Measurements from ENCODE around the gene RNF217. TPM values are rescaled to one million over a fixed set of nuclear protein-coding genes. Genes with fewer than 3 reads are reported as not detected.

RNF217 gene
- total and polyA plus RNA-seq, 2 of the 8 experiments (the other 6 are each of a cell fraction or from before 2014, with no cell fraction given) = 2.0 to 8.9 TPM

- H3K4me1 ChIP-seq (replicated peaks in 1 of 4; ENCODE audit: control insufficient read depth in 3 of 4, insufficient read depth in 4 of 4, low read length in 3 of 4) = no peaks in the 10 kb centered on the region
- no peak overlapping the region for H2BK15ac ChIP-seq (ENCODE audit: low read length)
- H3K18ac ChIP-seq (ENCODE audit: extremely low read depth, low read length) = no peak overlapping the region
- no peaks in the 10 kb centered on the region for H3K27me3 ChIP-seq (replicated peaks in 1 of 4; ENCODE audit: control insufficient read depth in 3 of 4, extremely low read depth in 1 of 4, insufficient read depth in 3 of 4, low read length in 3 of 4)
- H3K79me2 ChIP-seq (ENCODE audit: control insufficient read depth in 1 of 2, insufficient read depth in 2 of 2, low read length in 2 of 2) = no peaks in the 10 kb centered on the region
- H3K4me2 ChIP-seq (ENCODE audit: insufficient read depth in 1 of 2, low read depth in 2 of 2, low read length in 2 of 2) = no peak overlapping the region
- no peaks in the 10 kb centered on the region for H3K36me3 ChIP-seq (ENCODE audit: control insufficient read depth in 2 of 4, insufficient read depth in 4 of 4, low read length in 3 of 4)
- no peak overlapping the region for H2BK120ac ChIP-seq (replicated peaks; ENCODE audit: low read depth, low read length)
- no peak for DNase-seq (ENCODE audit: low read depth in 1 of 2, low spot score in 2 of 2)
- H2BK12ac ChIP-seq (ENCODE audit: low read depth, low read length) = no peak overlapping the region
- no peak overlapping the region for H4K91ac ChIP-seq (replicated peaks; ENCODE audit: insufficient read length, low read length)
- H2AK5ac ChIP-seq (ENCODE audit: low read depth, low read length) = no peak overlapping the region
- no peak overlapping the region for H4K5ac ChIP-seq (ENCODE audit: insufficient read length, low read depth, low read length)
- no peaks in the 10 kb centered on the region for H4K20me1 ChIP-seq (replicated peaks in 1 of 2; ENCODE audit: control insufficient read depth in 1 of 2, insufficient read depth in 2 of 2, low read length in 2 of 2)
- WGBS, 2 experiments (ENCODE audit: extremely low coverage in 1 of 2, insufficient coverage in 1 of 2, insufficient read length in 1 of 2, insufficient replicate concordance in 2 of 2, low coverage in 1 of 2, low lambda C conversion rate in 2 of 2, missing lambda C conversion rate in 1 of 2) = 93% methylated on average over 3 of the region's 3 CpGs; no CpG with 5 or more reads in 1 of the 2 experiments
- H3K14ac ChIP-seq (ENCODE audit: insufficient read length) = no peak overlapping the region
- no peak overlapping the region for H4K8ac ChIP-seq (ENCODE audit: extremely low read depth, insufficient read depth, low read length)
- no peak overlapping the region for H3K9ac ChIP-seq (replicated peaks in 1 of 4; ENCODE audit: extremely low read depth in 1 of 4, low read depth in 3 of 4, low read length in 3 of 4)
- H3K4me3 ChIP-seq (ENCODE audit: extremely low read depth in 1 of 4, insufficient read depth in 2 of 4, low read depth in 3 of 4, low read length in 4 of 4) = no peak overlapping the region
- POLR2A ChIA-PET (ENCODE audit: partially characterized antibody) = interaction anchor here (1.6 kb wide), 1 partner anchor 9 kb away, joined by 3 read pairs; no protein-coding TSS in a partner anchor
- H3K27ac ChIP-seq (ENCODE audit: low read depth, low read length) = no peak overlapping the region
- H3K23me2 ChIP-seq (ENCODE audit: low read depth, low read length) = no peaks in the 10 kb centered on the region
- H3K56ac ChIP-seq (replicated peaks; ENCODE audit: insufficient read length, low read depth, low read length) = no peak overlapping the region
- no peaks in the 10 kb centered on the region for H3K79me1 ChIP-seq (ENCODE audit: low read depth, low read length)
- no peak overlapping the region for H2BK5ac ChIP-seq (ENCODE audit: low read depth, low read length)
- no peak overlapping the region for H3K23ac ChIP-seq (ENCODE audit: insufficient read length)
- H2BK20ac ChIP-seq (ENCODE audit: low read length) = no peak overlapping the region
- no peak overlapping the region for H2AFZ ChIP-seq (ENCODE audit: low read length)
- CTCF ChIA-PET (ENCODE audit: partially characterized antibody) = interaction anchor here (0.8 to 1.4 kb wide), 2 partner anchors 21 to 46 kb away, joined by 3 to 4 read pairs; no protein-coding TSS in a partner anchor
- TF ChIP-seq CEBPB (IDR thresholded peaks at IDR 0.05; ENCODE audit: low read depth, low read length) (no peak), GTF2F1 (IDR thresholded peaks at IDR 0.05; ENCODE audit: borderline replicate concordance, low read depth, low read length) (no peak), KDM1A (IDR thresholded peaks at IDR 0.05; ENCODE audit: borderline replicate concordance, low read length) (no peak), RBBP5 (IDR thresholded peaks at IDR 0.05; ENCODE audit: borderline replicate concordance, low read depth, low read length) (no peak), TEAD4 (IDR thresholded peaks at IDR 0.05; ENCODE audit: low read depth, low read length) (no peak), POU5F1 (IDR thresholded peaks at IDR 0.05; ENCODE audit: low read depth, low read length) (no peak), CREB1 (IDR thresholded peaks at IDR 0.05) (no peak)
- no peak for FAIRE-seq
- no peaks in the 10 kb centered on the region for H3K9me3 ChIP-seq (ENCODE audit: insufficient read depth in 2 of 2, low read depth in 1 of 2, low read length in 1 of 2)
- no peak overlapping the region for H3K4ac ChIP-seq (replicated peaks; ENCODE audit: insufficient read length, low read depth, low read length)
These were observed 104.7 kb downstream of the RNF217 start for GRCh38 chr6:125066964-125067363.

All from H1 (cell line).